Parathyroid adenoma (tissue), 2 donors: Measurements from ENCODE around the gene F9.

Experiments
- H2AFZ ChIP-seq: fragments of 300-600 bp; sonication (generic); one replicate; pipeline ENCODE4 v1.7.0; 2017; ENCODE audit warnings: antibody characterized with exemption, mild to moderate bottlenecking
- H3K27ac ChIP-seq: fragments of 300-600 bp; sonication (generic); one replicate; pipeline ENCODE4 v1.7.0; 2017
- H3K27me3 ChIP-seq: fragments of 300-600 bp; sonication (generic); one replicate; pipeline ENCODE4 v1.7.0; 2017; ENCODE audit warnings: low read length; ENCODE audit not compliant: control insufficient read depth, insufficient read depth
- H3K36me3 ChIP-seq: fragments of 300-600 bp; sonication (generic); one replicate; pipeline ENCODE4 v1.7.0; 2017; ENCODE audit warnings: low read length; ENCODE audit not compliant: control insufficient read depth, insufficient read depth
- H3K4me1 ChIP-seq: fragments of 300-600 bp; sonication (generic); one replicate; pipeline ENCODE4 v1.7.0; 2017; ENCODE audit warnings: control low read depth
- H3K4me2 ChIP-seq: fragments of 300-600 bp; sonication (generic); one replicate; pipeline ENCODE4 v1.7.0; 2017; ENCODE audit warnings: low read length
- H3K4me3 ChIP-seq: fragments of 300-600 bp; sonication (generic); one replicate; pipeline ENCODE4 v1.7.0; 2017; ENCODE audit warnings: low read depth, low read length
- H3K79me2 ChIP-seq: fragments of 300-600 bp; sonication (generic); one replicate; pipeline ENCODE4 v1.7.0; 2017; ENCODE audit warnings: control low read depth
- H3K9ac ChIP-seq: fragments of 300-600 bp; sonication (generic); one replicate; pipeline ENCODE4 v1.7.0; 2017; ENCODE audit warnings: mild to moderate bottlenecking
- H3K9me3 ChIP-seq: fragments of 300-600 bp; sonication (generic); one replicate; pipeline ENCODE4 v1.7.0; 2017; ENCODE audit warnings: low read length; ENCODE audit not compliant: control insufficient read depth
- CTCF ChIP-seq: fragments of 300-600 bp; sonication (generic); IDR thresholded peaks from one replicate; pipeline ENCODE4 v1.7.0; 2017; ENCODE audit warnings: antibody characterized with exemption, mild to moderate bottlenecking
- donor health status: primary hyperparathyroidism.

The F9 gene

GRCh38 chrX:139581068-139581467, 50.5 kb downstream of the F9 start:
- H2AFZ ChIP-seq, result no peak overlapping the region
- no peak overlapping the region for H3K27ac ChIP-seq
- no peaks in the 10 kb centered on the region for H3K36me3 ChIP-seq
- H3K27me3 ChIP-seq, result no peaks in the 10 kb centered on the region
- H3K9ac ChIP-seq, result no peak overlapping the region
- no peaks in the 10 kb centered on the region for H3K4me1 ChIP-seq
- H3K4me2 ChIP-seq, result no peak overlapping the region
- TF ChIP-seq CTCF, result no peak
- no peaks in the 10 kb centered on the region for H3K79me2 ChIP-seq
- no peaks in the 10 kb centered on the region for H3K9me3 ChIP-seq
- no peak overlapping the region for H3K4me3 ChIP-seq

GRCh38 chrX:139585613-139586012, 55.1 kb downstream of the F9 start:
- Histone ChIP-seq H3K4me3 (no peak overlapping the region), H3K79me2 (no peaks in the 10 kb centered on the region), H3K4me1 (no peaks in the 10 kb centered on the region), H3K27me3 (no peaks in the 10 kb centered on the region), H3K27ac (no peak overlapping the region), H3K4me2 (no peak overlapping the region), H2AFZ (no peak overlapping the region), H3K36me3 (no peaks in the 10 kb centered on the region), H3K9ac (no peak overlapping the region), H3K9me3 (no peaks in the 10 kb centered on the region)
- TF ChIP-seq CTCF, result no peak

- Histone ChIP-seq H3K4me1 (no peaks in the 10 kb centered on the region), H3K9me3 (no peaks in the 10 kb centered on the region), H3K27ac (no peak overlapping the region), H3K36me3 (no peaks in the 10 kb centered on the region), H3K79me2 (no peaks in the 10 kb centered on the region), H3K4me3 (no peak overlapping the region), H3K9ac (no peak overlapping the region), H3K27me3 (no peaks in the 10 kb centered on the region), H3K4me2 (no peak overlapping the region), H2AFZ (no peak overlapping the region)
- TF ChIP-seq CTCF, result no peak
Observed at GRCh38 chrX:139596068-139596467, 65.5 kb downstream of the F9 start.

GRCh38 chrX:139600105-139600504, 69.6 kb downstream of the F9 start:
- TF ChIP-seq CTCF, result no peak
- Histone ChIP-seq H3K4me3 (no peak overlapping the region), H3K9me3 (no peaks in the 10 kb centered on the region), H3K79me2 (no peaks in the 10 kb centered on the region), H3K4me2 (no peak overlapping the region), H3K27me3 (no peaks in the 10 kb centered on the region), H3K27ac (no peak overlapping the region), H3K4me1 (no peaks in the 10 kb centered on the region), H3K36me3 (no peaks in the 10 kb centered on the region), H2AFZ (no peak overlapping the region), H3K9ac (no peak overlapping the region)
